Activated CD4-positive, alpha-beta T cell treated with anti-CD3 and anti-CD28 coated beads for 36 hours (primary cell): Measurements from ENCODE around the gene P4HA1. TPM values are rescaled to one million over a fixed set of nuclear protein-coding genes. Genes with fewer than 3 reads are reported as not detected.
A peak's percentile ranks its signal among the peaks of the same experiment; 100 is the strongest.

Experiments used
- ATAC-seq: fragments of 200-7000 bp; cut with Tn5 transposase; one replicate; pipeline ENCODE4 v1.10.0; 2021; ENCODE audit warnings: mild to moderate bottlenecking, moderate library complexity
- CTCF ChIA-PET: fragments of 350-600 bp; sonication (Branson Sonifier 250); formaldehyde crosslinking; loops from one replicate; lab custom pipeline; 2021; ENCODE audit warnings: antibody characterized with exemption; lab: Charles Lee
- POLR2A ChIA-PET: fragments of 350-600 bp; sonication (Branson Sonifier 250); formaldehyde crosslinking; loops from one replicate; lab custom pipeline; 2021; ENCODE audit warnings: antibody characterized with exemption, inconsistent platforms; lab: Charles Lee
- DNase-seq: peaks from one replicate; pipeline ENCODE4 v3.0.0-alpha.2; 2020
- H3K27ac Mint-ChIP-seq: one replicate; pipeline ENCODE4 v1.8.0; 2021; ENCODE audit warnings: mixed read lengths
- H3K27me3 Mint-ChIP-seq: one replicate; pipeline ENCODE4 v1.8.0; 2021; ENCODE audit warnings: mixed read lengths
- H3K36me3 Mint-ChIP-seq: one replicate; pipeline ENCODE4 v1.8.0; 2021; ENCODE audit warnings: low read depth, mixed read lengths
- H3K4me1 Mint-ChIP-seq: one replicate; pipeline ENCODE4 v1.8.0; 2021; ENCODE audit warnings: mixed read lengths
- H3K4me3 Mint-ChIP-seq: one replicate; pipeline ENCODE4 v1.8.0; 2021; ENCODE audit warnings: mild to moderate bottlenecking, moderate library complexity, mixed read lengths
- H3K9me3 Mint-ChIP-seq: one replicate; pipeline ENCODE4 v1.8.0; 2021; ENCODE audit warnings: low read depth, mixed read lengths
- intact Hi-C, 2 experiments: fragments of 100-400 bp; cut with DNase I in 1 of 2; cut with micrococcal nuclease in 1 of 2; formaldehyde crosslinking; loops; one replicate each; pipeline versions ENCODE4 v1.14.2 to v1.15.1; 2022 to 2024; cut with DNase I, micrococcal nuclease
- total RNA-seq, 2 experiments: library from RNA; stranded (reverse); gene quantifications; one replicate each; pipeline ENCODE4 v1.2.3, GENCODE V29; 2021

Gene P4HA1
- total RNA-seq, 2 experiments from 2014 or later = 51.8 to 58.5 TPM

DNA sequence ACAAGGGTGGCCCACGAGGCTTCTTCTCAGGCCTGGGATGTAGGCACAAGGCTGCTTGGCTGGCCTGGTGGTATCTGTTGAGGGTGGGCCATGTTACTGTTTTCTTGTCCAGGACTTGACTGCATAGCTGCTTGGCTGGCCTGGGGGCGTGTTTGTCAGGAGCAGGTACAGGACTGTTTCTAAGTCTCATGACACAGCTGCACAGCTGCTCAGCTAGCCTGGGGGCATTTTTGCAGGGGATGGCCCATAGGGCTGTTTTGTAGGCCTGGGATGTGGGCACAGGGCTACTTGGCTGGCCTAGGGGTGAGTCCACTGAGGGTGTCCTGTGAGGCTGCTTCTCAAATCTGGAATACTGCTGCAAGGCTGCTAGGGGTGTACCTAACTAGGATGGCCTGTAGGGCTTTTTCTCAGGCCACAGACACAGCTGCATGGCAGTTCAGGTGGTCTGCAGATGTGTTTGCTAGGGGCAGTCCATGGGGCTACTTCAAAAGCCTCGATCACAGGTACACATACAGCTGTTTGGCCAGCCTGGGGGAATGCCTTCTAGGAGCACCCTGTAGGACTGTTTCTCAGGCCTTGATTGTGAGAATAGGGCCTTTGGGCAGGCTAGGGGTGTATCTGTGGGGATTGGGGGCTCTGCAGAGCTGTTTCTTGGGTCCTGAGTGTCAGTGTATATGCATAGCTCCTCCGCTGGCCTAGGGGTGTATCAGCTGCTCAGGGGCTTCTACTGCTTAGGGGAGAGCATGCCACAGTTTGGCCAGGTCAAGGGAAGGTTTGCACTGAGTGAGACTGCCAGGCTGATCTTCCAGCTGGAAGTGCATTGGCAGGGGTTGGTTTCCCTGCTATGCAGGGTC lies 115.4 kb downstream of the P4HA1 start:
- H3K27ac Mint-ChIP-seq = no peak overlapping the region
- ATAC-seq (peak; percentile 12), DNase-seq (no peak)
- CTCF ChIA-PET = no interaction called here
- POLR2A ChIA-PET = interaction anchor here (0.5 kb wide), 1 partner anchor 749 kb away, joined by 3 read pairs; no protein-coding TSS in a partner anchor
- peaks cover 35% of the 10 kb centered on the region for H3K9me3 Mint-ChIP-seq
- no peak overlapping the region for H3K4me3 Mint-ChIP-seq
- H3K27me3 Mint-ChIP-seq = peaks cover 9% of the 10 kb centered on the region
- H3K36me3 Mint-ChIP-seq = peaks cover 1% of the 10 kb centered on the region
- intact Hi-C loops = no loop called here
- no peaks in the 10 kb centered on the region for H3K4me1 Mint-ChIP-seq

DNA sequence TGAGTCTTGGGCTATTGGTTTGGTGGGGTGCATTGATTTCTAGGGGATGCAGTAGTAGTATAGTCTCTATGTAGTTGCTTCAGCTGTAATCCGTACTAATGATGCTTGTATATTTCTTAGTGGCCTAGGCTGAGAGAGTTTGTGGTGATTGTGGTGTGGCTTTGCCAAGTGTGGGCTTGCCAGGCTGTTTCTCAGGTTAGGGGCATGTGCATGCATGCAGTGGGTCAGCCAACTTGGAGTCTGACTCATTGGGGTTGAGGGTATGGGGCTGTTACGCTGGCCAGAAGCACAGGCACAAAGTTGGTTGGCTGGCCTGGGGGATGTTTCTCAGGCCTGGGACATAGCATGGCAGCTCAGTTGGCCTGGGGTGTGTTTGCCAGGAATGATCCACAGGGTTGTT lies 116.3 kb downstream of the P4HA1 start:
- no peak for ATAC-seq

DNA sequence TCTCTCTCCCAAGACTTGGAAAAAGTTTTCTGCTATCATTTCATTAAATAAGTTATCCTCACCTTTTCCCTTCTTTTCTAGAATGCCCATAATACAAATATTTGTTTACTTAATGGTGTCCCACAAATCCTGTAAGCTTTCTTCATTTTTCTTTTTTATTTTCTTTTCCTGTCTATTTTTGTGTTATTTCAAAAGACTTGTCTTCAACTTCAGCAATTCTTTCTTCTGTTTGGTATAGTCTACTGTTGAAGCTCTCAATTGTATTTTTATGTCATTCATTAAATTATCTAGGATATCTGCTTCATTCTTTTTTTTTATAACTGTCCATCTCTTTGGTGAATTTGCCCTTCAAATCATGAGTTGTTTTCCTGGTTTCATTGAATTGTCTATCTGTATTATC lies 117.0 kb downstream of the P4HA1 start:
- H3K27ac Mint-ChIP-seq = no peak overlapping the region
- peaks cover 39% of the 10 kb centered on the region for H3K9me3 Mint-ChIP-seq
- POLR2A ChIA-PET = no interaction called here
- peaks cover 1% of the 10 kb centered on the region for H3K36me3 Mint-ChIP-seq
- no peak overlapping the region for H3K4me3 Mint-ChIP-seq
- H3K4me1 Mint-ChIP-seq = no peaks in the 10 kb centered on the region
- DNase-seq (no peak), ATAC-seq (no peak)
- intact Hi-C loops = no loop called here
- CTCF ChIA-PET = no interaction called here
- H3K27me3 Mint-ChIP-seq = peaks cover 9% of the 10 kb centered on the region

More for the DNA sequence above, 116.3 kb downstream of the P4HA1 start:
- peaks cover 1% of the 10 kb centered on the region for H3K36me3 Mint-ChIP-seq
- POLR2A ChIA-PET = interaction anchor here (0.6 kb wide), 1 partner anchor 421 kb away, joined by 3 read pairs; no protein-coding TSS in a partner anchor
- H3K27me3 Mint-ChIP-seq = peaks cover 9% of the 10 kb centered on the region
- CTCF ChIA-PET = no interaction called here
- peaks cover 38% of the 10 kb centered on the region for H3K9me3 Mint-ChIP-seq
- intact Hi-C loops = no loop called here
- no peak overlapping the region for H3K4me3 Mint-ChIP-seq
- DNase-seq = no peak
- H3K27ac Mint-ChIP-seq = no peak overlapping the region
- H3K4me1 Mint-ChIP-seq = no peaks in the 10 kb centered on the region

DNA sequence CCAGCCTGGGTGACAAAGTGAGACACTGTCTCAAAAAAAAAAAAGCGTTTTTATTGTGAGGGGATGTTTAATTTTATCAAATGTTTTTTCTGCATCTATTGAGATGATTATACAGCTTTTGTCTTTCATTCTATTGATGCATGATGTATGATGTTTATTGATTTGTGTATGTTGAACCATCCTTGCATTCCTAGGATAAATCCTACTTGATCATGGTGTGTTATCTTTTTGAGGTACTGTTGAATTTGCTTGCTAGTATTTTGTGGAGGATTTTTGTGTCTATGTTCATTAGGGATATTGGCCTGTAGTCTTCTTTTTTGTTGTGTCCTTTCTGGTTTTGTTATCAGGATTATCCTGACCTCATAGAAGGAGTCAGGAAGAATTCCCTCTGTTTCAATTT lies 119.8 kb downstream of the P4HA1 start:
- peaks cover 33% of the 10 kb centered on the region for H3K9me3 Mint-ChIP-seq
- H3K27me3 Mint-ChIP-seq = peaks cover 8% of the 10 kb centered on the region
- no peak overlapping the region for H3K27ac Mint-ChIP-seq
- H3K4me1 Mint-ChIP-seq = no peaks in the 10 kb centered on the region
- ChIA-PET POLR2A (no interaction called here), CTCF (interaction anchor here (1.3 kb wide), 1 partner anchor 8 kb away, joined by 3 read pairs; no protein-coding TSS in a partner anchor)
- H3K36me3 Mint-ChIP-seq = no peaks in the 10 kb centered on the region
- ATAC-seq = no peak
- no peak overlapping the region for H3K4me3 Mint-ChIP-seq
- DNase-seq = no peak
- intact Hi-C loops = no loop called here

Other genes with a start within 250 kb of the P4HA1 start
- gene OIT3, start 203.1 kb downstream of the P4HA1 start, total RNA-seq = not detected
- gene PLA2G12B, start 142.1 kb downstream of the P4HA1 start, total RNA-seq = not detected
- gene NUDT13, start 13.6 kb upstream of the P4HA1 start, total RNA-seq = 1 to 10 TPM; 1.6 to 2.2 TPM
- gene ECD, start 71.1 kb upstream of the P4HA1 start, total RNA-seq = 10 to 100 TPM; 41.0 to 50.7 TPM
- gene FAM149B1, start 71.3 kb upstream of the P4HA1 start, total RNA-seq = 10 to 100 TPM; 16.0 to 18.6 TPM
- gene DNAJC9, start 150.4 kb upstream of the P4HA1 start, total RNA-seq = 10 to 100 TPM; 36.9 to 45.4 TPM
- gene MRPS16, start 155.8 kb upstream of the P4HA1 start, total RNA-seq = 100 to 1,000 TPM; 123 to 138 TPM